CD4-positive, alpha-beta T cell treated with Interleukin-15 for 1 hour (primary cell): ENCODE data around the gene CRTC1.
A peak's percentile ranks its signal among the peaks of the same experiment; 100 is the strongest.
"Not testable (repeated sequence)": the region's sequence is repeated elsewhere in the genome, so short reads cannot be mapped to it uniquely, and the experiment has no call there.

Experiments used
- DNase-seq: peaks from one replicate; pipeline ENCODE4 v3.0.0-alpha.2; 2020

Gene CRTC1

GRCh38 chr19:18809149-18809868, 125.8 kb downstream of the CRTC1 start:
- DNase-seq, result no peak

- not testable (repeated sequence) for DNase-seq
Measured at GRCh38 chr19:18811638-18812037, 128.2 kb downstream of the CRTC1 start.

GRCh38 chr19:18814063-18814462, 130.6 kb downstream of the CRTC1 start:
- DNase-seq, result no peak

GRCh38 chr19:18815673-18816072, 132.2 kb downstream of the CRTC1 start:
- DNase-seq, result no peak

GRCh38 chr19:18816645-18817044, 133.2 kb downstream of the CRTC1 start:
- not testable (repeated sequence) for DNase-seq

- DNase-seq, result no peak
Measured at GRCh38 chr19:18817574-18817973, 134.1 kb downstream of the CRTC1 start.

GRCh38 chr19:18828786-18829185, 145.3 kb downstream of the CRTC1 start:
- DNase-seq, result no peak

- DNase-seq, result no peak
Measured at GRCh38 chr19:18830488-18830887, 147.0 kb downstream of the CRTC1 start.

- peak; percentile 97 for DNase-seq
Measured at GRCh38 chr19:18831524-18832305, 148.2 kb downstream of the CRTC1 start, which contains the start of gene UPF1. Gene UPF1 (plus strand): TSS chr19:18831959. CDS start chr19:18832210, 251 bp downstream.
